K562 (cell line): ENCODE measurements around the gene MAPK13. TPM values are rescaled to one million over a fixed set of nuclear protein-coding genes. Genes with fewer than 3 reads are reported as not detected.
A peak's percentile ranks its signal among the peaks of the same experiment; 100 is the strongest.

Experiments used
- FIP1L1 ChIP-seq: fragments of 200-400 bp; formaldehyde crosslinking; IDR thresholded peaks from 2 replicates; pipeline ENCODE4 v1.6.1; 2018; ENCODE audit warnings: mild to moderate bottlenecking, low read depth, low read length; ENCODE audit not compliant: poor library complexity, severe bottlenecking
- HCFC1 ChIP-seq: IDR thresholded peaks from 2 replicates; pipeline ENCODE4 v1.6.1; 2012; ENCODE audit warnings: low read depth, low read length, improper control_type of control experiment
- MYBL2 ChIP-seq, 2 experiments: fragments of 450-650 bp in 1 of 2; sonication (generic) in 1 of 2; formaldehyde crosslinking in 1 of 2; IDR thresholded peaks; 2 replicates each; pipeline versions ENCODE4 v1.6.1 to v1.8.1; 2017 to 2022; ENCODE audit warnings: borderline replicate concordance in 1 of 2, inconsistent platforms in 1 of 2, low read depth in 1 of 2, mild to moderate bottlenecking in 1 of 2, missing genetic modification reagents in 1 of 2, moderate library complexity in 1 of 2
- MYNN ChIP-seq, 2 experiments: sonication (generic); formaldehyde crosslinking in 1 of 2; IDR thresholded peaks; 2 replicates each; pipeline versions ENCODE4 v1.5.0 to v1.6.1; 2016 to 2020; ENCODE audit warnings: antibody characterized with exemption in 1 of 2, missing genetic modification reagents in 1 of 2
- PHF20 ChIP-seq: fragments of 450-650 bp; IDR thresholded peaks from 2 replicates; pipeline ENCODE4 v1.6.1; 2018; ENCODE audit not compliant: partially characterized antibody
- POLR2AphosphoS2 ChIP-seq: IDR thresholded peaks from 2 replicates; pipeline ENCODE4 v1.6.1; 2012; ENCODE audit warnings: low read length, improper control_type of control experiment
- POLR2B ChIP-seq: fragments of 450-650 bp; IDR thresholded peaks from 2 replicates; pipeline ENCODE4 v1.6.1; 2018; ENCODE audit warnings: low read depth; ENCODE audit not compliant: partially characterized antibody
- SAP30 ChIP-seq: fragments of 200-600 bp; sonication (generic); IDR thresholded peaks from 2 replicates; pipeline ENCODE4 v1.6.1; 2012; ENCODE audit warnings: borderline replicate concordance, low read depth, mild to moderate bottlenecking, moderate library complexity, low read length, control low read depth, inconsistent platforms; ENCODE audit not compliant: insufficient read depth, poor library complexity, severe bottlenecking
- SMAD1 ChIP-seq: fragments of 150-350 bp; IDR thresholded peaks from 2 replicates; pipeline ENCODE4 v1.6.1; 2014; ENCODE audit warnings: low read length, low read depth; ENCODE audit not compliant: partially characterized antibody
- SPI1 ChIP-seq: IDR thresholded peaks from 2 replicates; pipeline ENCODE4 v1.6.1; 2011; ENCODE audit warnings: low read depth, low read length, control low read depth, borderline replicate concordance
- TAF1 ChIP-seq: IDR thresholded peaks from 2 replicates; pipeline ENCODE4 v1.6.1; 2011; ENCODE audit warnings: mild to moderate bottlenecking, low read length, moderate library complexity; ENCODE audit not compliant: insufficient read depth, control insufficient read depth, severe bottlenecking; ENCODE audit errors: extremely low read depth
- TSC22D4 ChIP-seq: fragments of 450-650 bp; IDR thresholded peaks from 2 replicates; pipeline ENCODE4 v1.6.1; 2016; ENCODE audit warnings: missing genetic modification characterization, missing biosample characterization, control low read depth
- ZC3H8 ChIP-seq: fragments of 450-650 bp; IDR thresholded peaks from 2 replicates; pipeline ENCODE4 v1.6.1; 2017
- ZNF311 ChIP-seq: fragments of 250-450 bp; sonication (Bioruptor Pico); IDR thresholded peaks from 2 replicates; pipeline ENCODE4 v1.4.0; 2020; ENCODE audit warnings: mild to moderate bottlenecking, moderate library complexity
- polyA plus RNA-seq, 8 experiments: library from polyadenylated mRNA; depleted of rRNA in 4 of 8; stranded (reverse) in 5 of 8; unstranded in 3 of 8; fragments of >200 nt; fragmentation: Nextera tagmentation in 2 of 8; fragmentation: Illumina TruSeq in 1 of 8; extraction: Ambion mirVana in 2 of 8; extraction: Trizol in 1 of 8; gene quantifications; 2 replicates each; pipeline versions ENCODE4 v1.2.1 to v1.2.3, GENCODE V29; 2011 to 2014; ENCODE audit warnings: inconsistent platforms in 1 of 8, missing spikeins in 1 of 8
- total RNA-seq, 7 experiments: library from RNA; depleted of rRNA in 6 of 7; stranded (reverse); fragments of >200 nt in 6 of 7; fragmentation: Illumina TruSeq in 2 of 7; extraction: Trizol in 2 of 7; gene quantifications; 2 replicates each; pipeline versions ENCODE4 v1.2.1 to v1.2.3, GENCODE V29; 2011 to 2021; ENCODE audit warnings: low replicate concordance in 1 of 7
- TF ChIP-seq, protein P1 (sequence below): fragments of 250-450 bp; sonication (Bioruptor Pico); IDR thresholded peaks from 2 replicates; pipeline ENCODE4 v1.8.0; 2022; ENCODE audit warnings: inconsistent platforms, mild to moderate bottlenecking, moderate library complexity, borderline replicate concordance
- TF ChIP-seq, protein P2 (sequence below): sonication (generic); formaldehyde crosslinking; IDR thresholded peaks from 2 replicates; pipeline ENCODE4 v1.8.0; 2022; ENCODE audit warnings: mild to moderate bottlenecking, missing genetic modification reagents
- TF ChIP-seq, protein P3 (sequence below), 3 experiments: fragments of 200-800 bp in 1 of 3; sonication (Bioruptor generic) in 1 of 3; sonication (generic) in 1 of 3; formaldehyde crosslinking in 1 of 3; IDR thresholded peaks; 2 replicates each; pipeline versions ENCODE4 v1.6.1 to v1.8.0; 2016 to 2022; ENCODE audit warnings: mild to moderate bottlenecking in 2 of 3, missing compliant biosample characterization in 2 of 3, missing genetic modification characterization in 2 of 3, missing genetic modification reagents in 1 of 3
- TF ChIP-seq, protein P4 (sequence below): fragments of 250-450 bp; sonication (Bioruptor Pico); IDR thresholded peaks from 2 replicates; pipeline ENCODE4 v1.4.0; 2020; ENCODE audit warnings: mild to moderate bottlenecking, moderate library complexity

Gene MAPK13
- total and polyA plus RNA-seq, 9 of the 15 experiments (the other 6 are each of a cell fraction or from before 2014, with no cell fraction given): 0.03 to 2.3 (median 0.48) TPM; not detected in 1

DNA sequence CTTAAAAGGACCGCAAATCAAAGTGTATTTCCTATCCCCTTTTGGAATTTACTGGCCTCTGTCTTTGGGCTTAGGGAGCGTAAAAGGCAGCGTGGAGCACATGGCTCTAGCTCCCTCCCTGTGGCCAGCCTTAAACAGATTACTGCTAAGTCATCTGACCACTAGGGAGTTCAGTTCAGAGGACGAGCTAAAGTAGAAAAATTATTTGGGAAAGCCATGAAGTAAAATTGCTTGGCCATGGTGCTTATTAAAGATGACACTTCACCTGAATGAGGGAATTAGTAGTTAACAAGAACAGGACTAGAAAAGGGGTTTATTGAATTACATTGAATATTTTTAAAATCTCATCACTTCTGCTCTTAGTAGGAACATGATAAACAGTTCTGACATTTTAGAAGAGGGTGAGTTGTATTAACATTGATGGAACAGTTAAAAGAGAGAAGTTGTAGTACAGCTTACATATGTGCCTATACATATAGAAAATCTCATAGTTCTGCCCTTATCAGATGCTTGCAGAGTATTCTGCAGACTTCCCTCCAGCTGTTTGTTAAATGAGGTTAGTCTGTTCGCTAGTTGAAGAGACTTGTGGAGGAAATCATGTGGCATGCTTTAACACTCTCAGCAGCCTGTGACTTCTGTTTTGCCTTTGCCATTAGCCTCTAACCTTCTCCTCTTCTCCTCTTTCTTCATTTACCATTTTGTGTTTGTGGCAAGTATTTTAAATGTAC, 31.2 kb upstream of the MAPK13 start (continued):
- TF ChIP-seq MYBL2 (IDR thresholded peaks at IDR 0.05; ENCODE audit: low read depth): no peak
- no peak for TF ChIP-seq MYBL2 (CRISPR knock-in tag; IDR thresholded peaks at IDR 0.05; ENCODE audit: borderline replicate concordance)
- no peak for TF ChIP-seq MYNN (IDR thresholded peaks at IDR 0.05)
- TF ChIP-seq MYNN (CRISPR knock-in tag; IDR thresholded peaks at IDR 0.05): no peak
- TF ChIP-seq, protein P1, sequence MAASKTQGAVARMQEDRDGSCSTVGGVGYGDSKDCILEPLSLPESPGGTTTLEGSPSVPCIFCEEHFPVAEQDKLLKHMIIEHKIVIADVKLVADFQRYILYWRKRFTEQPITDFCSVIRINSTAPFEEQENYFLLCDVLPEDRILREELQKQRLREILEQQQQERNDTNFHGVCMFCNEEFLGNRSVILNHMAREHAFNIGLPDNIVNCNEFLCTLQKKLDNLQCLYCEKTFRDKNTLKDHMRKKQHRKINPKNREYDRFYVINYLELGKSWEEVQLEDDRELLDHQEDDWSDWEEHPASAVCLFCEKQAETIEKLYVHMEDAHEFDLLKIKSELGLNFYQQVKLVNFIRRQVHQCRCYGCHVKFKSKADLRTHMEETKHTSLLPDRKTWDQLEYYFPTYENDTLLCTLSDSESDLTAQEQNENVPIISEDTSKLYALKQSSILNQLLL (CRISPR knock-in tag): no peak
- peak; percentile 42; the same call in 1 of the 2 replicates for TF ChIP-seq SPI1
- TF ChIP-seq HCFC1: no peak
- TF ChIP-seq ZNF311 (CRISPR knock-in tag): no peak
- no peak for TF ChIP-seq SAP30
- TF ChIP-seq, protein P2, sequence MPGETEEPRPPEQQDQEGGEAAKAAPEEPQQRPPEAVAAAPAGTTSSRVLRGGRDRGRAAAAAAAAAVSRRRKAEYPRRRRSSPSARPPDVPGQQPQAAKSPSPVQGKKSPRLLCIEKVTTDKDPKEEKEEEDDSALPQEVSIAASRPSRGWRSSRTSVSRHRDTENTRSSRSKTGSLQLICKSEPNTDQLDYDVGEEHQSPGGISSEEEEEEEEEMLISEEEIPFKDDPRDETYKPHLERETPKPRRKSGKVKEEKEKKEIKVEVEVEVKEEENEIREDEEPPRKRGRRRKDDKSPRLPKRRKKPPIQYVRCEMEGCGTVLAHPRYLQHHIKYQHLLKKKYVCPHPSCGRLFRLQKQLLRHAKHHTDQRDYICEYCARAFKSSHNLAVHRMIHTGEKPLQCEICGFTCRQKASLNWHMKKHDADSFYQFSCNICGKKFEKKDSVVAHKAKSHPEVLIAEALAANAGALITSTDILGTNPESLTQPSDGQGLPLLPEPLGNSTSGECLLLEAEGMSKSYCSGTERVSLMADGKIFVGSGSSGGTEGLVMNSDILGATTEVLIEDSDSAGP (CRISPR knock-in tag): no peak
- TF ChIP-seq FIP1L1: no peak
- TF ChIP-seq, protein P3, sequence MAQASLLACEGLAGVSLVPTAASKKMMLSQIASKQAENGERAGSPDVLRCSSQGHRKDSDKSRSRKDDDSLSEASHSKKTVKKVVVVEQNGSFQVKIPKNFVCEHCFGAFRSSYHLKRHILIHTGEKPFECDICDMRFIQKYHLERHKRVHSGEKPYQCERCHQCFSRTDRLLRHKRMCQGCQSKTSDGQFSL (CRISPR knock-in tag; IDR thresholded peaks at IDR 0.05): no peak
- TF ChIP-seq, protein P3 (tag; IDR thresholded peaks at IDR 0.05): no peak
- no peak for TF ChIP-seq SMAD1
- TF ChIP-seq, protein P4, sequence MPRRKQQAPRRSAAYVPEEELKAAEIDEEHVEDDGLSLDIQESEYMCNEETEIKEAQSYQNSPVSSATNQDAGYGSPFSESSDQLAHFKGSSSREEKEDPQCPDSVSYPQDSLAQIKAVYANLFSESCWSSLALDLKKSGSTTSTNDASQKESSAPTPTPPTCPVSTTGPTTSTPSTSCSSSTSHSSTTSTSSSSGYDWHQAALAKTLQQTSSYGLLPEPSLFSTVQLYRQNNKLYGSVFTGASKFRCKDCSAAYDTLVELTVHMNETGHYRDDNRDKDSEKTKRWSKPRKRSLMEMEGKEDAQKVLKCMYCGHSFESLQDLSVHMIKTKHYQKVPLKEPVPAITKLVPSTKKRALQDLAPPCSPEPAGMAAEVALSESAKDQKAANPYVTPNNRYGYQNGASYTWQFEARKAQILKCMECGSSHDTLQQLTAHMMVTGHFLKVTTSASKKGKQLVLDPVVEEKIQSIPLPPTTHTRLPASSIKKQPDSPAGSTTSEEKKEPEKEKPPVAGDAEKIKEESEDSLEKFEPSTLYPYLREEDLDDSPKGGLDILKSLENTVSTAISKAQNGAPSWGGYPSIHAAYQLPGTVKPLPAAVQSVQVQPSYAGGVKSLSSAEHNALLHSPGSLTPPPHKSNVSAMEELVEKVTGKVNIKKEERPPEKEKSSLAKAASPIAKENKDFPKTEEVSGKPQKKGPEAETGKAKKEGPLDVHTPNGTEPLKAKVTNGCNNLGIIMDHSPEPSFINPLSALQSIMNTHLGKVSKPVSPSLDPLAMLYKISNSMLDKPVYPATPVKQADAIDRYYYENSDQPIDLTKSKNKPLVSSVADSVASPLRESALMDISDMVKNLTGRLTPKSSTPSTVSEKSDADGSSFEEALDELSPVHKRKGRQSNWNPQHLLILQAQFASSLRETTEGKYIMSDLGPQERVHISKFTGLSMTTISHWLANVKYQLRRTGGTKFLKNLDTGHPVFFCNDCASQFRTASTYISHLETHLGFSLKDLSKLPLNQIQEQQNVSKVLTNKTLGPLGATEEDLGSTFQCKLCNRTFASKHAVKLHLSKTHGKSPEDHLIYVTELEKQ: no peak
- TF ChIP-seq TAF1: no peak
- no peak for TF ChIP-seq PHF20
- TF ChIP-seq POLR2B: no peak
- no peak for TF ChIP-seq POLR2AphosphoS2
- TF ChIP-seq TSC22D4: no peak
- TF ChIP-seq ZC3H8: no peak
